Measurements from ENCODE around the gene NGDN.
A peak's percentile ranks its signal among the peaks of the same experiment; 100 is the strongest.
"Not testable (repeated sequence)": the region's sequence is repeated elsewhere in the genome, so short reads cannot be mapped to it uniquely, and the experiment has no call there.

The NGDN gene

GRCh38 chr14:23438101-23438971 lies 31.2 kb upstream of the NGDN start:
- DNase-seq (ENCODE audit: low spot score): no peak

GRCh38 chr14:23439107-23439835 lies 30.2 kb upstream of the NGDN start:
- DNase-seq (ENCODE audit: low spot score): no peak

GRCh38 chr14:23441076-23441475 lies 28.4 kb upstream of the NGDN start:
- no peak for DNase-seq (ENCODE audit: low spot score)

GRCh38 chr14:23442721-23443356 lies 26.7 kb upstream of the NGDN start:
- no peak for DNase-seq (ENCODE audit: low spot score)

GRCh38 chr14:23443411-23443812 lies 26.1 kb upstream of the NGDN start:
- DNase-seq (ENCODE audit: low spot score): no peak

- DNase-seq (ENCODE audit: low spot score): no peak
Observed at GRCh38 chr14:23443881-23444280, 25.6 kb upstream of the NGDN start.

- no peak for DNase-seq (ENCODE audit: low spot score)
Observed at GRCh38 chr14:23444314-23444713, 25.2 kb upstream of the NGDN start.

- DNase-seq (ENCODE audit: low spot score): no peak
Observed at GRCh38 chr14:23445773-23446172, 23.7 kb upstream of the NGDN start.

- no peak for DNase-seq (ENCODE audit: low spot score)
Observed at GRCh38 chr14:23446291-23446851, 23.1 kb upstream of the NGDN start.

GRCh38 chr14:23447361-23448350 lies 21.8 kb upstream of the NGDN start:
- peak; percentile 33 for DNase-seq (ENCODE audit: low spot score)

GRCh38 chr14:23449314-23449713 lies 20.2 kb upstream of the NGDN start:
- no peak for DNase-seq (ENCODE audit: low spot score)

- no peak for DNase-seq (ENCODE audit: low spot score)
Observed at GRCh38 chr14:23450379-23450778, 19.1 kb upstream of the NGDN start.

- DNase-seq (ENCODE audit: low spot score): no peak
Observed at GRCh38 chr14:23452237-23452636, 17.3 kb upstream of the NGDN start.

GRCh38 chr14:23454445-23454856 lies 15.1 kb upstream of the NGDN start:
- no peak for DNase-seq (ENCODE audit: low spot score)

- DNase-seq (ENCODE audit: low spot score): not testable (repeated sequence)
Observed at GRCh38 chr14:23456883-23457586, 12.5 kb upstream of the NGDN start.

- DNase-seq (ENCODE audit: low spot score): no peak
Observed at GRCh38 chr14:23457587-23458445, 11.7 kb upstream of the NGDN start.

- DNase-seq (ENCODE audit: low spot score): no peak
Observed at GRCh38 chr14:23460960-23461359, 8.5 kb upstream of the NGDN start.

GRCh38 chr14:23464700-23465099 lies 4.8 kb upstream of the NGDN start:
- no peak for DNase-seq (ENCODE audit: low spot score)

GRCh38 chr14:23465261-23465660 lies 4.2 kb upstream of the NGDN start:
- DNase-seq (ENCODE audit: low spot score): no peak

GRCh38 chr14:23468704-23469126 lies 788 bp upstream of the NGDN start:
- DNase-seq (ENCODE audit: low spot score): no peak
